Femur (tissue), 1 donor: ENCODE measurements around the gene TAS2R43.
"Not testable (repeated sequence)": the region's sequence is repeated elsewhere in the genome, so short reads cannot be mapped to it uniquely, and the experiment has no call there.

ENCODE experiments used
- DNase-seq: peaks from one replicate; pipeline ENCODE4 v3.0.0-alpha.2; 2017

The TAS2R43 gene, protein sequence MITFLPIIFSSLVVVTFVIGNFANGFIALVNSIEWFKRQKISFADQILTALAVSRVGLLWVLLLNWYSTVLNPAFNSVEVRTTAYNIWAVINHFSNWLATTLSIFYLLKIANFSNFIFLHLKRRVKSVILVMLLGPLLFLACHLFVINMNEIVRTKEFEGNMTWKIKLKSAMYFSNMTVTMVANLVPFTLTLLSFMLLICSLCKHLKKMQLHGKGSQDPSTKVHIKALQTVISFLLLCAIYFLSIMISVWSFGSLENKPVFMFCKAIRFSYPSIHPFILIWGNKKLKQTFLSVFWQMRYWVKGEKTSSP

DNA sequence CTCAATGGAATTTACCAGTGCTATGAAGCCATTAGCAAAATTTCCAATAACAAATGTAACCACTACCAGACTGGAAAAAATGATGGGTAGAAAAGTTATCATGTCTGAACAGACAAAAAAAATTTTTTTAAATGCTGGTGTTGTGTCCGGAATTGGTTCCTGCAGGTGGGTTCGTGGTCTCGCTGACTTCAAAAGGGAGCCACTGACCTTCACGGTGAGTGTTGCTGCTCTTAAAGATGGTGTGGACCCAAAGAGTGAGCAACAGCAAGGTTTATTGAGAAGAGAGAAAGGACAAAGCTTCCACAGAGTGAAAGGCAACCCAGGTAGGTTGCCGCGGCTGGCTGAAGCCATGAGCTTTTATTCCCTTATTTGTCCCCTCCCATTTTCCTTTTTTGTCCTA, at the start of gene TAS2R43:
Gene TAS2R43, minus strand, starts transcription at position 186 of the 400 bp plus-strand sequence. Its CDS starts 84 bp downstream, at position 102.
- DNase-seq, result no peak

DNA sequence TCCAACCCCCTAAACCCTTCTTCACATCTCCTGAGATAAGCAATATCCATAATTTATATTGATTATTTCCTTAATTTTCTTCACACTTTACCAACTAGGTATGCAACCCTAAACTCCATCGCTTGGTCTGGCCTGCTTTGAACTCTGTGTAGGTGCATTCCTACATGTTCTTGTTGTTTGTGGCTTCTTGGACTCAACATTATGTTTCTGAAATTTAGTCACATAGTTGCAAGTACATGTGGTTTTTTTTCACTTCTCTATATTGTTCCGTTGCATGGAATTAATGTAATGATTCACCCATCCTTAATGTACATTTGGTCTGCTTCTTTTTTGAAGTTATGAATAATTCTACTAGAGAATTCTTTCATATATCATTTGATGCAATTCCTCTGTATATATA, 44.0 kb upstream of the TAS2R43 start:
- DNase-seq, result no peak

DNA sequence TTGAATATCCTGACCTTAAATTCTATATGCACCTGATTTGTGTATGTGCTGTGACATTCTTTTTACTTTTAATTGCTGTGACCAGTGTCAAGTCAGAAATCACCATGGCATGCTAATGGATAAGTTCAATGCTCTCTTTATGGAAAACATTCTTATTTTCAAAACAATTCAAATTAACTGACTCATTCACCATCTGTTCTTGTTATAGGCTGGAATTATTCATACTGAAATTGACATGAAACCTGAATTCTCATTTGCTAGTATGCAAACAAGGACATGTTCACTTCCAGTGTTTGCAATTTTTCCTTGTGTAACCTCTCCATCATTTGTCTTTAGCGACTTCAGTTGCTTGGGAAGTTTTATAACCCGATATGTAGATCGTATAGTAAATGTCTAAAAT, 42.2 kb upstream of the TAS2R43 start, which contains the start of gene TAS2R30:
Gene TAS2R30, minus strand, starts transcription at position 340 of the 400 bp plus-strand sequence. CDS start 400 bp downstream, outside the sequence.
- no peak for DNase-seq

DNA sequence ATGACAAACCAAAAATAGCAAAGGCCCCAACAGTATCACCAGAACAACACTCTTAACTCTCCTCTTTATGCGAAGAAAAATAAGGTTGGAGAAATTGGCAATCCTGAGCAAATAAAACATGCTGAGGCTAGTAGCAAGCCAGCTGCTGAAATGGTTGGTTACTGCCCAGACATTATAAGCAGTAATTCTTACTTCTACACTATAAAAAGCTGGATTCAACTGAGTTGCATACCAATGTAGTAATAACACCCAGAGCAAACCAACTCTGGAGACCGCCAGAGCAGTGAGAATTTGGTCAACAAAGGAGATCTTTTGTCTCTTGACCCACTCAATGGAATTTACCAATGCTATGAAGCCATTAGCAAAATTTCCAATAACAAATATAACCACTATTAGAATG, 41.7 kb upstream of the TAS2R43 start:
- no peak for DNase-seq

DNA sequence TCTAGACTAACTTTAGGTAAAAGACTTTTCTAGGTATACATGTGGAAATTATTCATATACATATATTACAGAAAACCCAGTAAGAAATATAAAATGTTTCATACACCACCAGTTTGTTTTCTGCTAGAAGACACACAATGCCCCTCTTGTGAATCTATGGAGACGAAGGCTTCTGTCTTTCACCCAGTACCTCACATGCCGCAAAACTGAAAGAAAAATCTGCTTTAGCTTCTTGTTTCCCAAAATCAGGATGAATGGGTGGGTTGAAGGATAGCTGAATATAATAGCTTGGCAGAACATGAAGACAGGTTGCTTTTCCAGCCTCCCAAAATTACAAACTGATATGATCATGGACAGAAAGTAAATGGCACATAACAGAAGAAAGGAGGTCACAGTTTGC, 41.0 kb upstream of the TAS2R43 start:
- no peak for DNase-seq

DNA sequence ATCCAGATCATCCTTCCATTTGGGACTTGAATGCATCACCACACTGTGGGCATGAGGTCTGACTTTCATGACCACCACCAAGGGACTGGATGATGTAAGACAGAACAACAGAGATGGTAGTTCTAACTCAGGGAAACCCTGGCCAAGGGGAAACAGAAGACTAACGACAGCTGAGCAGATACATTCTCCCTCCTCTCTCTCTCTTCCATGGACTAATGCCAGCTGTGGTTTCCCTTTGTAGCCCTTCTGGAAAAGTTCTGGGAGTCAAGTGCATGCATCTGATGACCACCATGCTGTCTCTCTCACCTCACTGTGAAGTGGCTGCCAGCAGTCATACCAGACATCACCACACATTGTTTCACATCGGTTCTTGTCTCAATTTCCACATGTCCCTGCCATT, 38.9 kb upstream of the TAS2R43 start:
- DNase-seq, result no peak

DNA sequence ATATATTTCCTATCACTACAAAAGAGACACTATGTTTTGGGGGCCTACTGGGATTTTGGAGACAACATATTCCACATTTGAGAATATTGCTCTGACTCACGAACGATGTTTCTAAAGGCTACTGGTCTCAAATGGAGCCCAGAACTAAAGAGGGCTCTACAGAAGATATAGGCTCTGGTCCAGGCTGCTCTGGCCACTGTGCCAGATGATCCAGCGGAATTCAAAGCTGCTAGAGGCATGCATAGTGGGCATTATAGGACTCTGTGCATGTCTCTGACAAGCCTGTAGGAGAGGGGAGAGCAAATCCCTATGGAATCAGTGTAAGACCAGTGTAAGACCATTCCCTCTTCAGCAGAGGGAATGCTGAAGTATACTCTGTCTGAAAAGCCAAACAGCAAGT, 38.3 kb upstream of the TAS2R43 start:
- DNase-seq, result no peak

DNA sequence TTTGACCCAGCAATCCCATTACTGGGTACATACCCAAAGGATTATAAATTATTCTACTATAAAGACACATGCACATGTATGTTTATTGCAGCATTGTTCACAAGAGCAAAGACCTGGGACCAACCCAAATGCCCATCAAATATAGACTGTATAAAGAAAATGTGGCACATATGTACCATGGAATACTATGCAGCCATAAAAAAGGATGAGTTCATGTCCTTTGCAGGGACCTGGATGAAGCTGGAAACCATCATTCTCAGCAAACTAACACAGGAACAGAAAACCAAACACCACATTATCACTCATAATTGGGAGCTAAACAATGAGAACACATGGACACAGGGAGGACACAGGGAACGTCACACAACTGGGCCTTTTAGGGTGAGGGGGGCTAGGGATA, 22.0 kb upstream of the TAS2R43 start:
- DNase-seq, result not testable (repeated sequence)

DNA sequence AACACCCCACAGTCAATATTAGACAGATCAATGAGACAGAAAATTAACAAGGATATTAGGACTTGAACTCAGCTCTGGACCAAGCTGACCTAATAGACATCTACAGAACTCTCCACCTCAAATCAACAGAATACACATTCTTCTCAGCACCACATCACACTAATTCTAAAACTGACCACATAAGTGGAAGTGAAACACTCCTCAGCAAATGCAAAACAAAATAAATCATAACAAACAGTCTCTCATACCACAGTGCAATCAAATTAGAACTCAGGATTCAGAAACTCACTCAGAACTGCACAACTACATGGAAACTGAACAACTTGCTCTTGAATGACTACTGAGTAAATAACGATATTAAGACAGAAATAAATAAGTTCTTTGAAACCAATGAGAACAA, 19.1 kb upstream of the TAS2R43 start:
- not testable (repeated sequence) for DNase-seq

DNA sequence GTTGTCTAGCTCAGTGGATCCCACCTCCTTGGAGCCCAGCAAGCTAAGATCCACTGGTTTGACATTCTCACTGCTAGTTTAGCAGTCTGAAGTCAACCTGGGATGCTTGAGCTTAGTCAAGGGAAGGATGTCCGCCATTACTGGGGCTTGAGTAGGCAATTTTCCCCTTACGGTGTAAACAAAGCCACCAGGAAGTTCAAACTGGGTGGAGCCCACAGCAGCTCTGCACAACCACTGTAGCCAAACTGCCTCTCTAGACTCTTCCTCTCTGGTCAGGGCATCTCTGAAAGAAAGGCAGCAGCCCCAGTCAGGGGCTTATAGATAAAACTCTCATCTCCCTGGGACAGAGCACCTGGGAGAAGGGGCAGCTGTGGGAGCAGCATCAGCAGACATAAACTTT, 16.7 kb upstream of the TAS2R43 start:
- DNase-seq, result no peak

DNA sequence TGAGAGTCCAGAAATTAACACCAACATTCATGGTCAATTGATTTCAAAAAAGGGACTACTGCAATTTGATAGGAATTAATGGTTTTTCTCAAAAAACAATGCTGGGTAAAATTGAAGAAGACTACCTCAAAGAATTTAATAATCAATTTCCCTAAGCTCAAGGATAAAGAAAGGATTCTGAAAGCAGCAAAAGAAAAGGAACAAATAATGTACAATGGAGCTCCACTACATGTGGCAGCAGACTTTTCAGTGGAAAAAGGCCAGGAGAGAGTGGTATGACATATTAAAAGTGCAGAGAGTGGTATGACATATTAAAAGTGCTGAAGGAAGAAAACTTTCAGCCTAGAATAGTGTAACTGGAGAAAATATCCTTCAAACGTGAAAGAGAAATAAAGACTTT, 15.6 kb upstream of the TAS2R43 start:
- DNase-seq, result no peak

DNA sequence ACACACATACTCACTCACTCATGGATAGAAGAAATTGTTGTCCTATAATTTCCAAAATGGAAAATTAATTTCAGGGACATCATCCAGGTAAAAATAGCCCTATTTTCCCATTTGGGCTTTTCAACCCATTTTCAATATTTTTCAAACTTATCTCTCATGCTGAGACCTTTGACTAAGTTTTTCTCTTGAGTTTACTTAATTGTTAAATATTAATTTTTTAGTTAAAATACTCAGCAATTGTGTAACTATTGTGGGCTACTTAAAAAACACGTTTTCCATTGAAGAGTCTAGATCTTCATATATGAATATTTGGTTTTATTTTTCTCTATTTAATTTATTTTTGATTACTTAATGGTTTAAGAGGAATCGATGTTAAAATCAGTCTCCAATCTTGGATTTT, 14.2 kb upstream of the TAS2R43 start:
- no peak for DNase-seq

DNA sequence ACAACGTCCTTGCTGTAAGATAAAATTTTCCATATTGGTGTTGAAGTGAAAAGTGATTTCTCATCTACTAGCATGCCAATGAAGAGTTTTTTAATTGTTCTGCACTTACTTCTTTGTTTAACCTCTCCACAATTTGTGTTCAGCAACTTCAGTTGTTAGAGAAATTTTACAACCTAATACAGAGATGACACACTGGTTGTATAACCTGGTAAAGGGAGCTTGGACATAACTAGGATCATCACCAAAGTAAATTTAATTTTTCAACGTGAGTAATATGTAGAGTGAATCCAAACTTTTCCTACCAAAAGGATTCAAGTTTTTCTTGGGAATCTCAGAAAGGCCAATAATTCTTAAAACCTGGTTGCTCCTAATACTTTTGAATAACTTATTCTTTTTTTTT, 13.4 kb upstream of the TAS2R43 start:
- DNase-seq, result no peak

DNA sequence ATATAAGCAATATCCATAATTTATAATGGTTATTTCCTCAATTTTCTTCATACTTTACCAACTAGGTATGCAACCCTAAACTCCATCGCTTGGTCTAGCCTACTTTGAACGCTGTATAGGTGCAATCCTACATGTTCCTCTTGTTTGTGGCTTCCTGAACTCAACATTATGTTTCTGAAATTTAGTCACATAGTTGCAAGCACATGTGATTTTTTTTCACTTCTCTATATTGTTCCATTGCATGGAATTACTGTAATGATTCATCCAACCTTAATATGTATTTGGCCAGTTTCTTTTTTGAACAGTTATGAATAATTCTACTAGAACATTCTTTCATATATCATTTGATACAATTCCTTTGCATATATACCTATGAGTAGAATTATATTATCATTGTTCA, 2.8 kb upstream of the TAS2R43 start:
- not testable (repeated sequence) for DNase-seq

DNA sequence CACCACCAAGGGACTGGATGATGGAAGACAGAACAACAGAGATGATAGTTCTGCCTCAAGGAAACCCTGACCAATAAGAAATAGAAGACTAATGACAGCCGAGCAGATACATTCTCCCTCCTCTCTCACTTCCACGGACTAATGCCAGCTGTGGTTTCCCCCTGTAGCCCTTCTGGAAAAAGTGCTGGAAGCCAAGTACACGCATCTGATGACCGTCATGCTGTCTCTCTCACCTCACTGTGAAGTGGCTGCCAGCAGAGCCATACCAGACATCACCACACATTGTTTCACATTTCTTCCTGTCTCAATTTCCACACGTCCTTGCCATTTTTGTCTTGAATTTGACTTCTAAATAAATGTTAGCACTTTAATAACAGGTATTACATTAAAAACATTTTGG, 2.9 kb downstream of the TAS2R43 start:
- DNase-seq, result no peak

DNA sequence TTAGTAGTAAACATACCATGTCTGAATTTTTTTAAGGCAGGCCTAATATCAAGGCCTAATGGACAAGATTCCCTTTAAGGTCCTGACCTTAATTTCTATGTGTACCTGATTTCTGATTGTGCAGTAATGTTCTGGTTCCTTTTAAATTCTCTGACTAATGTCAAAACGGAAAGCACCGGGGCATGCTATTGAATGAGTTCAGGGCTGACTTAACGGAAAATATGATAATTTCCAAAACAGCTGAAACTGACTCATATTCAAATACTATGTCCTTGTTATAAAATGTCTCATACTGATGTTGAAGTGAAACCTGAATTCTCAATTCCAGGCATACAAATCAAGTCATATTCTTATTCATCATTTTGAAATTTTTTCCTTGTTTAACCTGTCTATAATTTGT, 6.7 kb downstream of the TAS2R43 start:
- DNase-seq, result no peak

DNA sequence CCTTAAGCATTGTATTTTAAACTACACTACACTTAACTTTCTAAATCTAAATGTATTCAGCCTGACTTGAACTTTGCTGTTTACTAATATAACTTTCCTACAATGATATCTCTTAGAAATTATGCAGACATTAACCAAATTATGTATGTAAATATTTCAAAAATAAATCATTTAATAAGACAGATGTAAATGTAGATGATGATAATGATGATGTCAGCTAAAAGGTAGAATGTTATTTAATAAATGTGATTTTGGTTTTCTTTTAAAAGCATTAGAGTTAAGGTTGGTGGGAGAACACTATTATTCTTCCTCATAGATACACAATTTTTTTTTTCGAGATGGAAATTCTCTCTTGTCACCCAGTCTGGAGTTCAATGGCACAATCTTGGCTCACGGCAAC, 10.1 kb downstream of the TAS2R43 start:
- no peak for DNase-seq

DNA sequence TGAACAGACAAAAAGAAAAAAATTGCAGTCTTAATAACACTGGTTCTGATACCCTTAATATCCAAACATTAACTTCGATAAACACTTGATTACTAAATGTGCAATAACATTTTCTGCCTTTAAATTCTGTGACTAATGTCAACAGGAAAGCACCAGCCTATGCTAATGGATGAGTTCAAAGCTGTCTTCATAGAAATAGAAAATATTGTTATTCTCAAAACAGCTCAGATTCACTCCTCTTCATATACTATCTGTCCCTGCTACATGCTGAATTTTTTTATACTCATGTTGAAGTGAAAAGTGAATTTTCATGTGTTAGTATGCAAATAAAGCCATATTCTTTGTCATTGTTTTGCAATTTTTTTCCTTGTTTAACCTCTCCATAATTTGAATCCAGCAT, 13.9 kb downstream of the TAS2R43 start:
- no peak for DNase-seq

DNA sequence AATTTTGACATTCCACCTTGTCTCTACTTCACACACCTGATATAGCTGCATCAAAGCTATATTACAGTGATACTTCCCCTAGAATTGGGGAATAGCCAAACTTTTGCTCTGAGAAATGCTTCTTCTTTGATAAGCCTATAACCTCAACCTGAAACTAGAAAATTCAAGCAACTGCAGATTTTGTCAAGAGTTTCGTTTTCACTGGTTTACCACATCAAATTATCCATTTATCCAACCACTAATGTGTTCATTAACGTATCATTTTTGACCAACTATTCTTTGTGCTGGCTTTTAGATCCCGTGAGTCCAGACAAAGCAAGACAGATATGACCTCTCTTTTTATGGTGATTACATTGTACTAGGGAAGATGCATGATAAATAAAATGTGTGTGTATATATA, 16.5 kb downstream of the TAS2R43 start:
- DNase-seq, result no peak

DNA sequence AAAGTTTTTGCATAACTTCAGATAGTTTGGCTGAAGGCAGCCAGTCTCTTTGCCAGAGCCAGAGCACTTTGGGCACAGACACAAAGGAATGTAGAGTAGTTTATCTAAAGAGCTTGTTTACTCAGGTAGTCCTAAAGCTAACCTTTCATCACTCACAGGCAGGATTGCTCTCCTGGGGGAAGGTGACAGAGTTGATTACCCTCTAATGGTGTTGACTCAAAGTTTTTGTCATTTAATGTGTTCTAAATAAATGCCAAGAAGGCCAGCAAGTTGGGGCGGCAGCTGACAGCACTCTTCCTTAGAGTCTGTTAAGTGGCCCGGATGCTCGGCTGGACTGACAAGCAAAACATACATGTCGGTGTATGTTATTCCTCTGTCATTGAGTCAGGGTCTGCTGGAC, 20.7 kb downstream of the TAS2R43 start:
- no peak for DNase-seq

DNA sequence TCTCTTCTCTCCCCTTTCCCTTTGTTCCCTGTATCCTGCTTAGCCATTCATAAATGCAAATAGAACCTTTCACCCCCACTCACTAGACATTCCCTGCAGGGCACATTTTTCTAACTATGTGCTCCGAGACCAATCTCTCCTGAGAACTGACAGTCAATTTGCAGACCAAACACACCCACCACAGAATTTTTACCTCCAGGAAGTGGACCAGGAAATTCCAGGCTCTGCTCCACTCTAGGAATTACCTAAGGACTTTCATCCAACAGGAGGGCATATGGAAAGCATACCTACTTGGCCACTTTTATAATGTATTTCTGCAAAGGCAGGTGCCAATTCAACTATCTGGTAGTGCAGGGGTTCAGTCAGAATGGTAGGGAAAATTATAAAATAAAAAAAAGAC, 21.1 kb downstream of the TAS2R43 start:
- no peak for DNase-seq

DNA sequence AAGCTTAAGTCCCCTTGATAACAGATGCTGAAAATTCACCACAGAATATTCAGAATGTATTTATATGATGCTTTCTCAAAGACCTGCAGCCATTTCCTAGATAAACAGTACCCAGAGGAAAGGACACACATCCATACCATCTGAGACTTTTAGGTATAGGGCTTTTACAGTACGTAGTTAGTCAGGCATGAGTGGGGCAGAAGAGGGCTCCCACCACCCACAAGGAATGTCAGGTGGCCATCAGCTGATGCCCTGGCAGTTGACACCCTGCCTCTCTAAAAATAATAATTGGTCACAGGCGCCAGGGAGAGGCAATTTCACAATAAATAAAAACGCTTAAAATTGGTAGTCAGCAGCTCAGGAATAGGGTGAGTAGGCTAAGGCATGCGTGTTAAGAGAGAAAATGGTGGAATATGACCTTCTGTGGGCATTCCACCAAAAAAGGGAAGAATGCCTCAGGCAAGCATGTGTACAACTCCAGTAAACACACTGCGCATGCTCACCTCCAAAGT, 22.2 kb downstream of the TAS2R43 start:
- DNase-seq, result no peak

DNA sequence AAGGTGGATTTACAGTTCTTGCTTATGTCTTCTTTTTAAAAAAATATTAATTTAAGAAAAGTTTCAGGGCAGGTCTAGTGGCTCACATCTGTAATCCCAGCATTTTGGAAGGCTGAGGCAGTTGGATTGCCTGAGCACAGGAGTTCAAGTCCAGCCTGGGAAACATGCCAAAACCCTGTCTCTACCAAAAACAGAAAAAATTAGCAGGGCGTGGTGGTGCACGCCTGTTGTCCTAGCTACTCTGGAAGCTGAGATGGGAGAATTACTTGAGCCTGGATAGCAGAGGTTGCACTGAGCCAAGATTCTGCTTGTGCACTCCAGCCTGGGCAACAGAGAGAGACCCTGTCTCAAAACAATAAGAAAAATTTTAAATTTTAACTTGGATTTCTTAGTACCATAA, 24.6 kb downstream of the TAS2R43 start:
- peak; percentile 28 for DNase-seq

DNA sequence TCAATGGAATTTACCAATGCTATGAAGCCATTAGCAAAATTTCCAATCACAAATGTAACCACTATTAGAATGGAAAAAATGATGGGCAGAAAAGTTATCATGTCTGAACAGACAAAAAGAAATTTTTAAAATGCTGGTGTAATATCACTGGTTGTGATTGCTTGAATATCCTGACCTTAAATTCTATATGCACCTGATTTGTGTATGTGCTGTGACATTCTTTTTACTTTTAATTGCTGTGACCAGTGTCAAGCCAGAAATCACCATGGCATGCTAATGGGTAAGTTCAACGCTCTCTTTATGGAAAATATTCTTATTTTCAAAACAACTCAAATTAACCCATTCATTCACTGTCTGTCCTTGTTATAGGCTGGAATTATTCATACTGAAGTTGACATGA, 29.9 kb downstream of the TAS2R43 start, which contains the start of gene TAS2R46:
Gene TAS2R46, minus strand, starts transcription at position 101 of the 400 bp plus-strand sequence. Its CDS starts 0 bp downstream, at position 101.
- not testable (repeated sequence) for DNase-seq

DNA sequence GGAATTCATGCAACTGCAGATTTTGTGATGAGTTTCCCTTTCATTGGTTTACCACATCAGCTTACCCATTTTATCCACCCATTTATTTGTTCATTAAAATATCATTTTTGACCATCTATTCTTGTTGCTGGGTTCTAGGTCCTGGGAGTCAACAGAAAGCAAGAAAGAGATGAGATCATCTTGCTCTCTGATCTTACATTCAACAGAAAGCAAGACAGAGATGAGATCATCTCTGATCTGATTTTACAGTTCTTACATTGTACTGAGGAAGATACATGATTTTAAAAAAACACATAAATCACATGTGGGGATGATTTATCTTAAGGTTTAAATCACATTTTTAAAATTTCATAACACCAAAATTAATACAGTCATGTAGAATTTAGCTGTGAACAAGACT, 32.3 kb downstream of the TAS2R43 start:
- no peak for DNase-seq
